ENCODE data around the gene SNX1.
"Not testable (repeated sequence)": the region's sequence is repeated elsewhere in the genome, so short reads cannot be mapped to it uniquely, and the experiment has no call there.

SNX1 gene

DNA sequence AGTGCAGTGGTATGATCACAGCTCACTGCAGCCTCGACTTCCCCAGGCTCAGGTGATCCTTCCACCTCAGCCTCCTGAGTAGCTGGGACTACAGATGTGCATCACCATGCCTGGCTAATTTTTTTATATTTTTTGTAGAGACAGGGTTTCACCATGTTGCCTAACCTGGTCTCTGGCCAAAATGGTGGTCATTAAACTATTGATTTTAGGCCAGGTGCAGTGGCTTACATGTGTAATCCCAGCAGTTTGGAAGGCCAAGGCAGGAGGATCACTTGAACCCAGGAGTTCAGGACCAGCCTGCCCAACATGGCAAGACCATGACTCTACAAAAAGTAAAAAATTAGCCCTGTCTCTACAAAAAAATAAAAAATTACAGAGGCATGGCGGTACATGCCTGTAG is 24.5 kb downstream of the SNX1 start:
- DNase-seq = not testable (repeated sequence)

DNA sequence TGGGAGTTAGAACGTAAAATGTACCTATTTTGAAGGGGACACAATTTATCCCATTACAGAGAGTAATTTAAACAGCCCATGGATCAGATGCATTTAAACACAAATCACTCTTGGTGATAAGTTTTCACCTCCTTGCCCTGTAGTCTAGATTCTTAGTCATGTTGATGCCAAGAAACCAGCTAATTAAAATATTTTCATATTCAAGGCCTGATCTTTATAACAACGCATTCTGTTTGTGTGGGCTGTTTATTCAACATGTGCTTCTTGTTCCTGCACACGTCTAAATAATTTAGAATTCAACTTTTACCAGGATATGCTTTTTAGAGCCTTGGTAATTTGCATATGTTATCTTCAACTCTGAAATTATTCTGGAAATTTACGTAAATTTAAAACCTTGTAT is 25.8 kb downstream of the SNX1 start:
- DNase-seq = no peak

DNA sequence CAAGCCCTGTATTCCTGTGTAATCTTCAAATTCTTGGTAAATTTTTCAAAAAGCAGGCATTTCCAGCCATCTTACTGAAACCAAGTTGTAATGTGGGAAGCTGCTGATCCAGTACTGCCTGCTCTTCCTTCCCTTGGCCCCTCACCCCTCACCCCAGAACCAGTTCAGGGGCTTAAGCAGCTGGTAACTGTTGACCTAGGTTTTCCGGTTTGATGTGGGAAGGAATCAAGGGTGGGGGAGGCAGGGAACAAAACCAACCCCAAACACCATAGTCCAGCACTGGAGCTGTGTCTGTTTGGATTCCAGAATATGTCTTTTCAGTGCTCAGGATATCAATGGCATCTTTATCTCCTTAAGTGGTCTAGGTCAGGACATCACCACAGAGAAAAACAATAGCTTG is 26.7 kb downstream of the SNX1 start:
- DNase-seq = no peak

DNA sequence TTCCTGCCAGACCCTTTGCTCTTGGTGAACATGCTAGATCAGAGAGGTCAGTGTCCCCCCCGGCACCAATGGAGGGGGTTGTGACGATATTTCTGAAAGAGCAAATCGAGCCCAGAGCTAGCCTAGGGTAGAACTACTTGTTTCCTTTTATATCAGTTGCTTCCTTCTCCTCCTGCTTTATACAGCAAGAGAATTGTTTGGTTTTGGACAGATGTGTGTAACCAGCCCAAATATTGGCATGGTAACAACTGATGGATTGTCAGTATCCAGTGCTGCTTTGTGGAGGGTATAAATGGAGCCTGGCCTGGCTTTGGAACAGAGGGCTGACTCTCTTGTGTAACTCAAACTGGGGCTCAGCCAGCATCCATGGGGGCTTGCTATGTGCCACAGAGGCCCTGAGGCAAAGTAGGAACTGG is 27.2 kb downstream of the SNX1 start:
- DNase-seq = no peak

DNA sequence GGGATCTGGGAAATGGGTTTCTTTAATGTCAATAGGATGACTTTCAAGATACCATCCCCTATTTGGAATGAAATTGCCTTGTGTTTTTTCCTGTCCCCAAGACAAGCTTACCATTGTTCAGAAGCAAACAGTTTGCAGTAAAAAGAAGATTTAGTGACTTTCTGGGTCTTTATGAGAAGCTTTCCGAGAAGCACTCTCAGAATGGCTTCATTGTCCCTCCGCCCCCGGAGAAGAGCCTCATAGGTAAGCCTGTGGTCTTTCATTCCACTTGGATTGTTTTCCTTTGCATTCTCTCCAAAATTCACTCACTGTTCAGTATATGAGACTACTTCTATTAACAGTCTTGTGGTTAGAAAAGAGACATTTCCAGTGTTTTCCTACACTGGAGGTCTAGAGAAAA is 30.2 kb downstream of the SNX1 start:
- no peak for DNase-seq

DNA sequence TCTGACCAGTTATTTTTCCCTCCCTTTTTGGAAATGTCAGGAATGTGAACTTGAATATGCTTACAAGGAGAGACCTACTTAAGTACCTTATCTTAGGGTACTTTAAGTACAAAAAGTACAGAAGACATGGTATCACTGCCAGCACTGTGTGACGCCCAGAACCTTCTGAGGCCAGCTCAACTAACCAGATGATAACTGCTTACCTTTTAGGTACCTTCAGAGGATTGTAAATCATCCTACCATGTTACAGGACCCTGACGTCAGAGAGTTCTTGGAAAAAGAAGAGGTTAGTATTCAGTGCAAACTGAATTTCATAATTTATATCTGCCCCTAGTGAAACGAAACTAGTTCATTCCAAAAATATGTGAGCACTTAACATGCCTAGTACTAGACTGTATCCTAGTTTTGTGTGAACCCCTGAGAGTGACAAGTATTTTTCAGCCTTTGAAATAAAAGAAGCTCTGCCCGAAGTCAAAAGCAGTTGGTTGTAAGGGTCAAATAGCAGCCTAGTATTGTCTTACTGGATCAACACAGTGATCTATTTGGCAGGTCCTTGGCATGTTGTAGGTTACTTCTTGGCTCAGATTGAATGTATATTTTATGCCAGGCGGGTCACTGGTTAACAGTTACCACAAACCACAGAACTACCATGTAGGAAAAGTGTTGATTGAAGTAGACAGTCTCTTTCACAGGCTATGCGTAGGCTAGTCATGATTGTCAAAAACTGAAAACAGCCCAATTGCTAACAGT is 31.9 kb downstream of the SNX1 start:
- DNase-seq = no peak

DNA sequence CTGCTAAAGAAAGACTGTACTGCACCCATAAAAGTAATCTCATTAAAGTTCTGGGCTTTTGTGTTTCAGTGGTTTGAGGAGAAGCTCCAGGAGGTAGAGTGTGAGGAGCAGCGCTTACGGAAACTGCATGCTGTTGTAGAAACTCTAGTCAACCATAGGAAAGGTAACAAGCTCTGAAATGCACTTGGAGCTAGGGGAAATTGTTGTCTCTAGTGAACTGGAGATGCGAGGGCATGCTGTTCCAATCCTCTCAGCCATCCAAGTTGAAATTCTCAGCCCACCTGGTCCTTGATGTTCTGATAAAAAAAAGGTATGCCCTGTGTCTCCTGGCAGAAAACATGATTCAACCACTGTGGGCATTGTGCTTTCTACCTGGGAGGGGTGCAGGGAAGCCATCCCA is 34.4 kb downstream of the SNX1 start:
- no peak for DNase-seq

DNA sequence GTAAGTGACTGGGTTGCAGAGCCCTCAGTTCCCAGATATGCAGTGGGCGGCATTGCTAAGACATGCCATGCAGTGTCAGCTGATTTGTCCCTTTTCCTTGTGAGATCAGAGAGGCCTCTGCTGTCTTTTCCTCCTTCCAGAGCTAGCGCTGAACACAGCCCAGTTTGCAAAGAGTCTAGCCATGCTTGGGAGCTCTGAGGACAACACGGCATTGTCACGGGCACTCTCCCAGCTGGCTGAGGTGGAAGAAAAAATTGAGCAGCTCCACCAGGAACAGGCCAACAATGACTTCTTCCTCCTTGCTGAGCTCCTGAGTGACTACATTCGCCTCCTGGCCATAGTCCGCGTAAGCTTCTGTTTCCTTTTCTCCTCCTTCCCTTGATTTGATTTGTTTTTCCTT is 35.8 kb downstream of the SNX1 start:
- no peak for DNase-seq

DNA sequence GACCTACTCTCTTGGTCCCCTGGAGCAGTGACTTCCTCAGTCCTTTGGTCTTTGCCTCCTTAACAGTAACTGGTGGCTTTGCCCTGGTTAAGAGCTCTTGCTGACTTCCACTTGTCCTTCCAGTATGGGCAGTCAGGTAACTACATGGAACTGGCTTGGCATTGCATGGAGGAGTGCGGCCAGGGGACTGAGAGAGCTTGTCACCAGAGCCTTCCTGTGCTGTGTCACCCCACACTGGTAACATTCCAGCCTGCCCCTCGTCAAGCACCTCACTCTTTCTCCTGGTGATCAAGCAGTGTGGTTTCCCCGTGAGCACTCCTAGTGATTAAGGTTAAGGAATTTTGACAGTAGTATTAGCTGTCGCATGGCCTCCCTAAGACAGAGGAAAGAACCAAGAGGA is 36.4 kb downstream of the SNX1 start:
- DNase-seq = no peak

DNA sequence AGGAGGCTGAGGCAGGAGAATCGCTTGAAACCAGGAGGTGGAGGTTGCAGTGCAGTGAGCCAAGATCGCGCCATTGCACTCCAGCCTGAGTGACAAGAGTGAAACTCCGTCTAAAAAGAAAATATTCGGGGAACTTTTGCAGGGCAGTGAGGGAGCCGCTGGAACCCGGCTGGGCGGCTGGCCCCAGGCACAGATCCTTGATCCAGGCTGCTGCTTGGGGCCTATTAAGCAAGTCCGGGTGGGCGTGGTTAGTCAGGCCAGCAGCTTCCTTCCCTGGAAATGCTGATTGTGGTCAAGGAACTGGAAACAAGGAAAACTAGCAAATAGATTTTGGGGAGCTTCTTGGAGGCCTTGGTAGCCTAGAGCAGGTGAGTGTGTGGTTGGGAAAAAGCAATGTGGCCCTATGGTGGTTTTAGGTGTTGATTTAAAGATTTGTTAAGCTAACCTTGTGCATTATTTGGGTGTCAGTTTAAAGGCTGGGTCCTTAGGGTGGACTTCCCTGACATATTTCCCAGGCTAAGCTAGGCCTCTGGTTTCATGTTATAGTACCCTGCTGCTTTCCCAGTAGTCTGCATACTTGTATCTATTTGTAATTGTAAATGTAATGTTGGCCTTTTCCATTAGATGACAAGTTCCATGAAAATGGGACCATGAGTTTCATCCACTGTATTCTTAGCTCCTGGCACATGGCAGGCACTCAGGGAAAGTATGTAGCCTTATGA is 38.0 kb downstream of the SNX1 start:
- no peak for DNase-seq

DNA sequence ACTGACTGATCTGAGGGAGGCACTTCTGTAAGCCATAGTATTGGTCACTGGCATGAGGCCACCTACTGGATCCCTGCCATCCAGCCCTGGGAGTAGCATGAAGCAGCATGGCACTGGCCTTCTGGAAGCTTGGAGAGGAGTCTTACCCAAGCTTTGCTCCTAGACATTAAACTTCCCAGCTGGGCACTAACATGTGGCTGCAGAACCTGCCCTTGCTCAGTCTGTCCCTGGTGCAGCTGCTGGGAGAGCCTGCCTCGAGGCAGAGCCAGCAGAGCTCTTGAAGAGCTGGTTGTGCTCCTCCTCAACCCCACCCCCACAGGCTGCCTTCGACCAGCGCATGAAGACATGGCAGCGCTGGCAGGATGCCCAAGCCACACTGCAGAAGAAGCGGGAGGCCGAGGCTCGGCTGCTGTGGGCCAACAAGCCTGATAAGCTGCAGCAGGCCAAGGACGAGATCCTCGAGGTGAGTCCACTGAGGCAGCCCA is 38.6 kb downstream of the SNX1 start:
- DNase-seq = no peak

DNA sequence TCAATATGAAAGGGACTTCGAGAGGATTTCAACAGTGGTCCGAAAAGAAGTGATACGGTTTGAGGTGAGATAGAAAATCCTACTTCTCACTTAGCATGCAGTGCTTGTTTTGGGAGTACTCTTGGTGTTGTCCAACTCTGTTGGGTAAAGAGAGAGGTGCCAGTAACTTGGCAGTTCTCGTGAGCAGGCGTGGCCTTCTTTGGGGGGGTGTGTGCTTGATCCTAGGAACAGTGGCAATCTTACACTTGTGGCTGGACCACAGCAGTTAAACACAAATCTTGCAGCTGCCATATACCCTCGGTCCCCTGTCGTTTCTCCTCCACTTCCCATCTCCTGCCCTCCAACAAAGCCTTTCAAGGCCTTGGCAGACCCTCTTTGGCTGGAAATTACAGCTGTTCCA is 40.6 kb downstream of the SNX1 start:
- no peak for DNase-seq

DNA sequence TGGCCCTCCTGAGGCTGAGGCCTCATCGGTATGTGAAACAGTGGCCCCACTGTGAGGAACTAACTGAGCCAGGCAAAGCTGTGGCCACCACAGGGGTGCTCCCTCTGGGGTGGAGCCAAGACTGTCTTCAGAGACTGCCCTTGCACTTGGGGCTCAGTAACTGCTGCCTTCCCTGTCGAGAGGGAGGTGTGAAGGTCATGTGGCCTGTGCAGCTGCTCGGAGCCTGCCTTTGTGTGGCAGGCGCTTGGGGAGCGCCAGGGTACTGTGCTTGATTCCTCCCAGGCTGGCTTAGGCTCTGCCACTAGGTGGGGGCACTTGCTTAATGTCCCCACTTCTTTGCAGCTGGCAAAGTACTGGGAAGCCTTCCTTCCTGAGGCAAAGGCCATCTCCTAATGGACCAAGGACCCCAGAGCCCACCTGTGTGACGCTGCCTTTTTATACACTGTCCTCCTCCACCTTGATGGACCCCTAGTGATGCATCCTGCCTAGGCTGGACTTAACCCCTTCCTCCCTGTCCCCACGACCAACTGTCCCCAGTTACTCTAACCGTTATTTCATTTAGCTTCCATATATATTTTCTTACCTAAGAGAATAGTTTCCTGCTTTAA is 41.5 kb downstream of the SNX1 start:
- DNase-seq = no peak

DNA sequence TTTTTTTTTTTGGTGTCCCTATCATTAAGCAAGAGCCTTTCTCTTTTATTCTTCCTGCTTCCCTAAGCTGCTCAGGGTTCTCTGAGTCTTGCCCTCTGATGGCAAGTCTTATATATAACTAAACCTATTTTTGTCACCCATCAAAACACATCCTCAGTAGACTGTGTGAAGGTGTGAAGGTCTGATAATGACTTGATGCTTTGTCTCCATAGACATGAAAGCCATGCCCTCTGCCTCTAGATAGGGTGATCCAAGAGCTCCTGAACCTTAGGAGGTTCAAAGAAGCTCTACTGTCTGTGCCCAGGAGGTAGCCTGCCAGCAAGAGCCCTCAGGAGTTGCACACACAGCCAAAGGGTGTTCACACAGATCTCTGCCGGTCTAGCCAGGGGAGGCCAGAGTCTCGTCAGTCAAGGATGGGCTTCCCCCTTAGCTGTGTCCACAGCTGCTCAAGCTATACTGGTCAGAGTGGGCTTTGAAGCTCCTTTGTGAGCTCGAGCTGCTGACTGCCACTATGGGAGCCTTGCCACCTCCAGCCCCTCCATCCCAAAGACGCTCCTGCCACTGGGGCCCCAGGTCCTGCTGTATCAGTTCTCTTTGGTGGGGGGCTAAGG is 42.7 kb downstream of the SNX1 start:
- DNase-seq = no peak

DNA sequence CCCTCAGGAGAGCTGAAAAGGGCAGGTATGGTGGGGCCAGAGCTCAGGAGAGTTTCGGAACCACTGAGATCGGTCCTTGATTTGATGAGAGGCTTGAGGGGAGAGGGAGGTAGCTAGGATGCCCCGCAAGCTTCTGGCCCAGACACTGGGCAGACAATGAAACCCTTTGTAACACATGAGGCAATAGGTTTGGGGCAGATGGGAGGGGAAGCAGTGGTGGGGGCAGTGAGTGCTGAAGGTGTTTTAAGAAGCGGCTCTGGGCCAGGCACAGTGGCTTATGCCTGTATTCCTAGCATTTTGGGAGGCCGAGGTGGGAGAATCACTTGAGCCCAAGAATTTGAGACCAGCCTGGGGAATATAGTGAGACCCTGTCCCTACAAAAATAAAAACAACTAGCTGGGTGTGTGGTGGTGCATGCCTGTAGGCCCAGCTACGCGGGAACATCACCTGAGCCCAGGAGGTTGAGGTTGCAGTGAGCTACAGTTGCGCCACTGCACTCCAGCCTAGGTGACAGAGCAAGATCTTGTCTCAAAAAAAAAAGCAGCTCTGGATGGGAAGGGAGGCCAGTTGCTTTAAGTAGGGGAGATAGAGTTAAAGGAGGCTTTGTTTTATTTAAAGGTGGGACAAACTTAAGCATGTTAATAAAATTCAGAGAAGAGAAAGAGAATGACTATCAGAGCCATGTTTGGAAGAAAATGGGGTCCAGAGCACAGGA is 46.2 kb downstream of the SNX1 start:
- no peak for DNase-seq

DNA sequence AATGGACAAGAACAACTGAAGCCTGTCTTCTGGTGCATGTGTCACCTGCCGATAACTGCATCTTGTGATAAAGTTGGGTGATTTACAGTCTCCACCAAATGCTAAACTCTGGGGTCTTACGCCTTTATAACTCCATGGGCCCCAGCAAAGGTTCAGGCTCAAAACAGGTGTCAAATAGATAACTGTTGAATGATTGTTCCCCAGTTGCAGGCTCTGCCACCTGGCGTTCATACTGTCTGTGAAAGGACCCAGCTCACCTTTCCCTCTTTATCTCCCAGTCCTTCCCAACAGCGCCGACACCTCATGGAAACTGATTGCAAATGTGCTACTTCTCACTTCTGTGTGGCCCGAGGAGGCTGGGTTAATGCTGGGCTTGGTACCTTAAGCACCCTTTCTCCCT is 47.5 kb downstream of the SNX1 start:
- DNase-seq = no peak

DNA sequence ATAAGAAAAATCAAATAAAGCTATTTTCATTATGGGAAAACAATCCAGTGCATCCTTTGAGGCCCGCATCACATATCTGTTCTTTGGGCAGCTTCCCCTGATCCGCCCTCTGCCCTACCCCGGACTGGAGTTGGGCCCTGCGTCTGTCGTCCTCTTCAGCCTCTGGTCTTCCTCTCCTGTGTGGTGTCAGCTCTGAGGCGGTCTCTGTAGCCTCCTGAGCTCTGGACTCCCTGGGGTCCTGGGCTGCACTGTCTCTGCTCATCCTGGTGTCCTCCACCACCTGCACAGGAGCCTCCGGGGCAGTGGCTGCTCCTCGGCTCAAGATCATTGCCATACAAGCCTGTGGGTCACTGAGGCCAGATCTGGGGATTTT is 48.4 kb downstream of the SNX1 start:
- DNase-seq = no peak

DNA sequence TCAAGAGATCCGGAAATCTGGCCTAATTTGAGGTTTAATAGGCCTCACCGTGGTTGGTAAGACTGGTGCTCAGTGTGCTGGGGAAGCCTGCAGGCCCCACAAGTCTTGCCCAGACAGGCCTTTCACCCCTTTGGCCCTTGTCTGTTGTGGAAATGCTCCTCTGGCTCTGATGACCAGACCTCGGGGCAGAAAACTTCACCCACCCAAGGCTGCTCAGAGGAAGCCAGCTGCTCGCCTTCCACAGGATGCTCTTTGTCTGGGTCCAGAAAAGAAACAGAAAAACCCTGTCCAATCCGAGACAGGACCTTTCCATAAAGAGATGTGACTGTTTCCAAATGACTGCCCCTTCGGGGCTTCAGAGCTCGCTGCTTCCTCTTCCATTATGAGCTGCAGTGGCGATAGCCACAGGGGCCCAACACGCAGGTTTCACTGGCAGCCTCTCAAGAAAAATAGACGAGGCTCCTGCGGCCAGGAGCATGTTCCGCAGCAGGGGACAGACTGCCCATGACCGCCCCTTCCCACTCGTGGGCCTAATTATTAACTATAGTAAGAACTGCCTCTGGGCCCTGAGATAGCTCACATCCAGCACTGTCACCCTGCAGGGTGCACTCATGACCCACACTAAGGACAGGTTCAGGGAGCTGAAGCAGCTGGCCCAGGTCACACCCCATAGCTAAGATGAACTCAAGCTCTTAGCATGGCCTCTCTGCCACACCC is 48.9 kb downstream of the SNX1 start:
- no peak for DNase-seq

DNA sequence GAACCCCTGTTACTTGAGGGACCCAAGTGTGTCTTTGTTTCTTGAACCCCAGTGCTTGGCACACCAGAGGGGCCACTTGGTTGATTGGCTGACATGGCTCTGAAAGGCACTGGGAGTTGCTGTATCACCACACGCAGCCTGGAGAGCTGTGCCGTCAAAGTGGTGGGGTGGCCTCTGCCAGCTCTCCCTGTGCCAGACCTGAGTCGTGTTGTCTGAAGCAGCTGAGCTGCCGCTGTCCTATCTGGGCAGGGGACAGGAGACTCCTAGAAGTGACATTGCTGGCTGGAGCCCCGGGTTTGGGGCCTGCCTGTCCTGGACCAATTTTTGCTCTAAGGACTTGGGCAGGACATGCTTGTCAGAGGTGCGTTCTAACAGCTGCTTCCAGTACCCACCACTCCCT is 50.3 kb downstream of the SNX1 start:
- no peak for DNase-seq

DNA sequence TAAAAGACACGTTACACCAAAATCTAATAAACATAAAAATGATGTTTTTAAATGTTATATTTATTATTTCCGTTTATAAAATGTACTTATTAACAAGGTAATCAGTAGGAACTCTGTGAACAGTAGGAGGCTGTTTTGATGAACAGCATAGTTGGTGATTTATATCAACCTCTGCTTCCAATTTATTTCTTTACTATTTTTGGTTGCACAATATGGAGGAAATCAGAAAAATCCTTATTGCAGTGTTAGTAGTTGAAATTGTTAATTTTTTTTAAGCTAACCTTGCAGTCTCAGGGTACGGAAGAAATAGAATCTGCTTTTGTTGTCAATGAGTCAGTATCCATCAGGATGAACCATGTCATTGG is 50.7 kb downstream of the SNX1 start:
- no peak for DNase-seq

DNA sequence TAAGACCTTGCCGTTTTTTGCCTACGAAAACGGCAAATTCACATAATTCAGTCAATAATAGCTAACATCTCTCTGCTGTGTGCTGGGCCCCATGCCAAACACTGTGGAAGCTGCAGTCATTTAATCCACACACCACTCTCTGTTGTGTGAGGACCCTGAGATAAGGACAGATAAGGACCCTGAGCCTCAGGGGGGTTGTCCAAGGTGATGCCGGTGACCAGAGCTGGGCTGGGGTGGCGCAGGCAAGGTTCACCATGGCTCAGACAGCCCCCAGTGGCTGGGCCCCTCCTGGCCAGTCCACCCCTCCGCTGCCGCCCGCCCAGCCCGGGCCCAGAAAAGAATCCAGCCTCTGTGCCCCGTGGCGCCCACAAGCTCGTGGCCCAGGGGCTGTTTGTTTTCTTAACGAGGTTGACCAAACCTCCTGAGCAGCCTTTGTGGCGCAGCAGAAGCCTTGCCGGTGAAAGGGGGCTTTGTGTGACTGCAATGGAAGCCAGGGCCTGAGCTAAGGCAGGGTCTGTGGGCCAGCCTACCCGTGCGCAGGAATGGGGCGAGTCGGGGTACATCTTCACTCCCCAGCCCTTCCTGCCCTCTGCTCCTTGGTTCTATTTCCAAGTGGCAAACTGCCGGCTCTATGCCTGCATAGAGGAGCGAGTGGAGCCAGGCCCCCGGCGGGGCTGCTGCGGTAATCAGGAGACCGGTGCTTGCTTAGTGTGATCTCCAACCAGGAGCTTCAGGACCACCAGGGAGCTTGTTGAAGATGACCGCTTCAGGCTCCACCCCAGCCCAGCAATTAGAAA is 51.3 kb downstream of the SNX1 start:
- DNase-seq = no peak

DNA sequence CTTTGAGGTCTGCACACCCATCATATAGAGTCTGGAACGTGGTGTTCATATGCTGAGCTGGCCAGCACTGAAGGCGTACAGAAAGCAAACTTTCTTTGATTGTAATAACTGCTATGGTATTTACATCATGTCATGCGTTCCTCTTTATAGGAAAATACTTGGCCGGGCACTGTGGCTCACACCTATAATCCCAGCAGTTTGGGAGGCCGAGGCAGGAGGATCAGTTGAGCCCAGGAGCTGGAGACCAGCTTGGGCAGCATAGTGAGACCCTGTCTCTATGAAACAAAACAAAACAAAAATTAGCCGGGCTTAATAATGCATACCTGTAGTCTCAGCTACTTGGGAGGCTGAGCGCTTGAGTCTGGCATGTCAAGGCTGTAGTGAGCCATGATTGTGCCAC is 52.4 kb downstream of the SNX1 start:
- DNase-seq = no peak
